H1 (cell line): Measurements from ENCODE around the gene ST8SIA3. TPM values are rescaled to one million over a fixed set of nuclear protein-coding genes. Genes with fewer than 3 reads are reported as not detected.

Experiments
- CTCF ChIA-PET: fragments of 300-600 bp; sonication (Branson Sonifier 250); formaldehyde crosslinking; loops from one replicate; lab custom pipeline; 2021; ENCODE audit not compliant: partially characterized antibody; lab: Charles Lee
- POLR2A ChIA-PET: fragments of 300-600 bp; sonication (Branson Sonifier 250); formaldehyde crosslinking; loops from one replicate; lab custom pipeline; 2021; ENCODE audit warnings: inconsistent platforms; ENCODE audit not compliant: partially characterized antibody; lab: Charles Lee
- DNase-seq, 2 experiments: peaks; one replicate each; pipeline versions ENCODE4 v3.0.0 to v3.0.0-alpha.2; 2010 to 2022; ENCODE audit warnings: low spot score in 2 of 2, low read depth in 1 of 2, mixed read lengths in 1 of 2
- FAIRE-seq: peaks from 2 replicates; lab custom pipeline; 2011; peaks lifted over from hg19 to GRCh38; lab: Jason Lieb, UNC
- H2AFZ ChIP-seq: 2 replicates; pipeline ENCODE4 v1.8.1; 2012; ENCODE audit warnings: low read length, inconsistent platforms
- H2AK5ac ChIP-seq: 2 replicates; pipeline ENCODE4 v1.6.1; 2013; ENCODE audit warnings: low read depth, low read length
- H2BK120ac ChIP-seq: replicated peaks from 2 replicates; pipeline ENCODE3; 2013; ENCODE audit warnings: low read depth, low read length, inconsistent platforms
- H2BK12ac ChIP-seq: 2 replicates; pipeline ENCODE4 v1.6.1; 2013; ENCODE audit warnings: low read depth, low read length
- H2BK15ac ChIP-seq: 2 replicates; pipeline ENCODE4 v1.6.1; 2013; ENCODE audit warnings: low read length
- H2BK20ac ChIP-seq: 2 replicates; pipeline ENCODE4 v1.6.1; 2013; ENCODE audit warnings: low read length
- H2BK5ac ChIP-seq: 2 replicates; pipeline ENCODE4 v1.6.1; 2013; ENCODE audit warnings: low read depth, low read length
- H3K14ac ChIP-seq: 2 replicates; pipeline ENCODE4 v1.6.1; 2013; ENCODE audit warnings: inconsistent platforms; ENCODE audit not compliant: insufficient read length
- H3K18ac ChIP-seq: 2 replicates; pipeline ENCODE4 v1.6.1; 2013; ENCODE audit warnings: low read length; ENCODE audit errors: extremely low read depth
- H3K23ac ChIP-seq: 2 replicates; pipeline ENCODE4 v1.6.1; 2013; ENCODE audit warnings: inconsistent platforms; ENCODE audit not compliant: insufficient read length
- H3K23me2 ChIP-seq: 2 replicates; pipeline ENCODE4 v1.6.1; 2013; ENCODE audit warnings: low read depth, low read length
- H3K27ac ChIP-seq: 2 replicates; pipeline ENCODE4 v1.6.1; 2011; ENCODE audit warnings: low read depth, low read length, inconsistent platforms
- H3K27me3 ChIP-seq, 4 experiments: replicated peaks in 1 of 4; 1 replicate in 1 of 4; 2 replicates in 3 of 4; pipeline versions ENCODE4 v1.6.1 to v1.8.1; 2011 to 2013; ENCODE audit warnings: low read length in 3 of 4, mild to moderate bottlenecking in 3 of 4, inconsistent platforms in 2 of 4, mixed read lengths in 2 of 4, moderate library complexity in 1 of 4; ENCODE audit not compliant: control insufficient read depth in 3 of 4, insufficient read depth in 3 of 4; ENCODE audit errors: extremely low read depth in 1 of 4
- H3K36me3 ChIP-seq, 4 experiments: 2 replicates each; pipeline versions ENCODE4 v1.6.1 to v1.8.1; 2011 to 2013; ENCODE audit warnings: mild to moderate bottlenecking in 4 of 4, low read length in 3 of 4, moderate library complexity in 2 of 4, control low read depth in 1 of 4, inconsistent platforms in 1 of 4; ENCODE audit not compliant: insufficient read depth in 4 of 4, control insufficient read depth in 2 of 4
- H3K4ac ChIP-seq: replicated peaks from 2 replicates; pipeline ENCODE3; 2013; ENCODE audit warnings: low read length, low read depth, mixed read lengths, inconsistent platforms; ENCODE audit not compliant: insufficient read length
- H3K4me1 ChIP-seq, 4 experiments: replicated peaks in 1 of 4; 1 replicate in 1 of 4; 2 replicates in 3 of 4; pipeline versions ENCODE4 v1.6.1 to v1.8.1; 2011 to 2013; ENCODE audit warnings: low read length in 3 of 4, inconsistent platforms in 2 of 4, mixed read lengths in 1 of 4; ENCODE audit not compliant: insufficient read depth in 4 of 4, control insufficient read depth in 3 of 4
- H3K4me2 ChIP-seq, 2 experiments: 2 replicates each; pipeline versions ENCODE4 v1.6.1 to v1.8.1; 2011 to 2013; ENCODE audit warnings: low read depth in 2 of 2, low read length in 2 of 2, control low read depth in 1 of 2, inconsistent platforms in 1 of 2, mild to moderate bottlenecking in 1 of 2; ENCODE audit not compliant: insufficient read depth in 1 of 2
- H3K4me3 ChIP-seq, 4 experiments: fragments of 200-600, 300-600 bp in 1 of 4; sonication (generic), shearing (Covaris generic), sonication (Bioruptor Twin) in 1 of 4; 2 replicates each; pipeline versions ENCODE4 v1.5.1 to v1.8.1; 2011 to 2016; ENCODE audit warnings: low read length in 4 of 4, low read depth in 3 of 4, control low read depth in 2 of 4, inconsistent platforms in 2 of 4, mild to moderate bottlenecking in 2 of 4, mixed read lengths in 1 of 4, moderate library complexity in 1 of 4; ENCODE audit not compliant: insufficient read depth in 2 of 4; ENCODE audit errors: extremely low read depth in 1 of 4
- H3K56ac ChIP-seq: replicated peaks from 2 replicates; pipeline ENCODE3; 2013; ENCODE audit warnings: low read depth, mild to moderate bottlenecking, mixed read lengths, low read length, inconsistent platforms; ENCODE audit not compliant: insufficient read length
- H3K79me1 ChIP-seq: 2 replicates; pipeline ENCODE4 v1.6.1; 2013; ENCODE audit warnings: low read depth, low read length, control low read depth
- H3K79me2 ChIP-seq, 2 experiments: 2 replicates each; pipeline versions ENCODE4 v1.6.1 to v1.8.1; 2012 to 2013; ENCODE audit warnings: low read length in 2 of 2, mild to moderate bottlenecking in 2 of 2, inconsistent platforms in 1 of 2; ENCODE audit not compliant: insufficient read depth in 2 of 2, control insufficient read depth in 1 of 2
- H3K9ac ChIP-seq, 4 experiments: replicated peaks in 1 of 4; 1 replicate in 1 of 4; 2 replicates in 3 of 4; pipeline versions ENCODE4 v1.6.1 to v1.8.1; 2011 to 2013; ENCODE audit warnings: low read depth in 3 of 4, low read length in 3 of 4, control low read depth in 2 of 4, mild to moderate bottlenecking in 2 of 4, moderate library complexity in 2 of 4, inconsistent platforms in 1 of 4; ENCODE audit errors: extremely low read depth in 1 of 4
- H3K9me3 ChIP-seq, 2 experiments: 2 replicates each; pipeline versions ENCODE4 v1.6.1 to v1.8.1; 2012 to 2013; ENCODE audit warnings: mild to moderate bottlenecking in 2 of 2, moderate library complexity in 2 of 2, control low read depth in 1 of 2, inconsistent platforms in 1 of 2, low read depth in 1 of 2, low read length in 1 of 2, mixed read lengths in 1 of 2; ENCODE audit not compliant: insufficient read depth in 2 of 2
- H4K20me1 ChIP-seq, 2 experiments: replicated peaks in 1 of 2; 2 replicates each; pipeline versions ENCODE3 to v1.8.1; 2011 to 2013; ENCODE audit warnings: inconsistent platforms in 2 of 2, low read length in 2 of 2, mild to moderate bottlenecking in 1 of 2; ENCODE audit not compliant: insufficient read depth in 2 of 2, control insufficient read depth in 1 of 2
- H4K5ac ChIP-seq: 2 replicates; pipeline ENCODE4 v1.6.1; 2013; ENCODE audit warnings: low read length, low read depth, mixed read lengths, inconsistent platforms; ENCODE audit not compliant: insufficient read length
- H4K8ac ChIP-seq: 2 replicates; pipeline ENCODE4 v1.8.0; 2013; ENCODE audit warnings: mild to moderate bottlenecking, moderate library complexity, low read length, inconsistent platforms; ENCODE audit not compliant: insufficient read depth; ENCODE audit errors: extremely low read depth
- H4K91ac ChIP-seq: replicated peaks from 2 replicates; pipeline ENCODE3; 2013; ENCODE audit warnings: low read length, mixed read lengths, inconsistent platforms; ENCODE audit not compliant: insufficient read length
- BCL11A ChIP-seq, 2 experiments: IDR thresholded peaks; one replicate each; pipeline ENCODE4 v1.6.1; 2011; ENCODE audit warnings: low read depth in 2 of 2, low read length in 2 of 2, mild to moderate bottlenecking in 2 of 2
- CBX8 ChIP-seq: fragments of 300-800, 300-1000 bp; sonication (generic); IDR thresholded peaks from 2 replicates; pipeline ENCODE4 v1.7.1; 2016; ENCODE audit warnings: low read depth, low read length, borderline replicate concordance
- CHD1 ChIP-seq: IDR thresholded peaks from 2 replicates; pipeline ENCODE4 v1.6.1; 2012; ENCODE audit warnings: low read depth, low read length, improper control_type of control experiment
- CHD2 ChIP-seq: IDR thresholded peaks from 2 replicates; pipeline ENCODE4 v1.6.1; 2012; ENCODE audit warnings: low read length, improper control_type of control experiment
- EZH2 ChIP-seq: fragments of 200-600 bp; sonication (generic); IDR thresholded peaks from 2 replicates; pipeline ENCODE4 v1.7.1; 2012; ENCODE audit warnings: low read depth, mild to moderate bottlenecking, moderate library complexity, low read length, inconsistent platforms; ENCODE audit not compliant: severe bottlenecking
- HDAC6 ChIP-seq: IDR thresholded peaks from one replicate; pipeline ENCODE4 v1.7.1; 2012; ENCODE audit warnings: low read depth, mild to moderate bottlenecking, inconsistent platforms, low read length, moderate library complexity
- MAX ChIP-seq: IDR thresholded peaks from 2 replicates; pipeline ENCODE4 v1.6.1; 2012; ENCODE audit warnings: inconsistent platforms
- PHF8 ChIP-seq: fragments of 200-600 bp; sonication (generic); conservative IDR thresholded peaks from 2 replicates; pipeline ENCODE4 v1.7.1; 2012; ENCODE audit warnings: low read depth, mild to moderate bottlenecking, inconsistent platforms, low read length, moderate library complexity
- SUZ12 ChIP-seq: fragments of 200-600 bp; sonication (generic); IDR thresholded peaks from 2 replicates; pipeline ENCODE4 v1.6.1; 2012; ENCODE audit warnings: mild to moderate bottlenecking, inconsistent platforms, low read length, moderate library complexity, mixed read lengths
- WGBS, 2 experiments: shearing (Covaris generic) in 1 of 2; methylation state at CpG; one replicate each; pipeline versions ENCODE4 v1.1.6 to v1.1.7; 2013 to 2015; ENCODE audit warnings: low lambda C conversion rate in 2 of 2, mixed read lengths in 2 of 2, inconsistent platforms in 1 of 2, low coverage in 1 of 2, missing lambda C conversion rate in 1 of 2; ENCODE audit not compliant: insufficient replicate concordance in 2 of 2, insufficient coverage in 1 of 2, insufficient read length in 1 of 2; ENCODE audit errors: extremely low coverage in 1 of 2, missing lambda C conversion rate in 1 of 2; 5-methylcytosine and 5-hydroxymethylcytosine counted together
- long read RNA-seq, 2 experiments: library from RNA in 1 of 2; library from capped mRNA in 1 of 2; stranded (forward); transcript quantifications; one replicate each; pipeline ENCODE4 v2.0.0, GENCODE V29; 2021; ENCODE audit warnings: inconsistent platforms in 1 of 2
- polyA minus RNA-seq, 3 experiments: library from RNA; depleted of rRNA, polyadenylated mRNA; stranded (reverse); fragments of >200 nt; gene quantifications; 1 replicate in 2 of 3; 2 replicates in 1 of 3; pipeline ENCODE4 v1.2.3, GENCODE V29; 2011
- polyA plus RNA-seq, 7 experiments: library from polyadenylated mRNA; depleted of rRNA in 3 of 7; stranded (reverse) in 5 of 7; unstranded in 2 of 7; fragments of >200 nt in 5 of 7; fragments of 200-250 nt in 2 of 7; gene quantifications; 1 replicate in 5 of 7; 2 replicates in 1 of 7; 4 replicates in 1 of 7; pipeline versions ENCODE4 v1.2.1 to v1.2.3, GENCODE V29; 2011 to 2013; ENCODE audit warnings: missing spikeins in 2 of 7, mixed read lengths in 2 of 7
- total RNA-seq: library from RNA; stranded (reverse); fragmentation: NEBNext Ultra II Directional; extraction: Animal tissue kit (Norgen Biotek cat#: 25700); gene quantifications from 2 replicates; pipeline ENCODE4 v1.2.1, GENCODE V29; 2021

The ST8SIA3 gene
- total RNA-seq = 3.7 and 5.1 TPM in 2 replicates
- polyA plus RNA-seq (2011; rRNA removed) = 0.77 and 1.2 TPM in 2 replicates
- 1.6 TPM for polyA plus RNA-seq (2011; cell fraction: cytosol; rRNA removed)
- polyA plus RNA-seq (2011; cell fraction: nucleus; rRNA removed) = 1.6 TPM
- 2.0 to 5.0 TPM (median 2.4 TPM) in 4 replicates for polyA plus RNA-seq (2012, experiment 1 of 2)
- 0.29 TPM for polyA plus RNA-seq (2012, experiment 2 of 2)
- 3.4 TPM for polyA plus RNA-seq (2013, experiment 1 of 2)
- polyA plus RNA-seq (2013, experiment 2 of 2) = 3.8 TPM
- polyA minus RNA-seq (2011; rRNA and poly(A)+ RNA removed) = 2.9 and 4.0 TPM in 2 replicates
- 1.2 TPM for polyA minus RNA-seq (2011; cell fraction: cytosol; rRNA and poly(A)+ RNA removed)
- polyA minus RNA-seq (2011; cell fraction: nucleus; rRNA and poly(A)+ RNA removed) = 2.9 TPM
- long read RNA-seq, experiment 1, full-length matches to known transcripts = 3 of 6 reads
- long read RNA-seq, experiment 1, partial matches to known transcripts = 0 of 6 reads
- long read RNA-seq, experiment 1, other reads (novel, unspliced or antisense) = 3 of 6 reads
- long read RNA-seq, experiment 2, full-length matches to known transcripts = 1 of 2 reads
- long read RNA-seq, experiment 2, partial matches to known transcripts = 1 of 2 reads
- long read RNA-seq, experiment 2, other reads (novel, unspliced or antisense) = 0 of 2 reads

- H3K23ac ChIP-seq = no peak within 1 kb of the TSS
- H3K36me3 ChIP-seq = no peaks in the 10 kb centered on the region
- no peak within 1 kb of the TSS for H2AK5ac ChIP-seq
- no peak within 1 kb of the TSS for H3K14ac ChIP-seq
- FAIRE-seq (no peak), DNase-seq (no peak)
- H4K91ac ChIP-seq = peak within 1 kb of the TSS; percentile 76
- ChIA-PET POLR2A (interaction anchor here (0.9 to 1.8 kb wide), 2 partner anchors 83 to 277 kb away, joined by 3 to 6 read pairs; partner anchors contain the start of gene ONECUT2), CTCF (interaction anchor here (0.6 to 1.7 kb wide), 3 partner anchors 85 to 205 kb away, joined by 3 to 4 read pairs (median 4); partner anchors contain the start of gene BOD1L2)
- H3K4ac ChIP-seq = no peak within 1 kb of the TSS
- no peak within 1 kb of the TSS for H4K5ac ChIP-seq
- no peak within 1 kb of the TSS for H2BK120ac ChIP-seq
- H3K23me2 ChIP-seq = peaks cover 14% of the 10 kb centered on the region; the same call in 1 of the 2 replicates
- no peaks in the 10 kb centered on the region for H3K9me3 ChIP-seq
- H3K4me2 ChIP-seq = peak within 1 kb of the TSS; percentile 80 to 100
- H2BK12ac ChIP-seq = no peak within 1 kb of the TSS
- H3K4me1 ChIP-seq = peaks cover 0 to 8% (median 5%) of the 10 kb centered on the region in 4 experiments; a peak in 5 of 7 replicates
- no peaks in the 10 kb centered on the region for H3K79me2 ChIP-seq
- H3K18ac ChIP-seq = peak within 1 kb of the TSS; percentile 74
- H2BK20ac ChIP-seq = no peak within 1 kb of the TSS
- H4K20me1 ChIP-seq = no peaks in the 10 kb centered on the region
- no peak within 1 kb of the TSS; the same call in 1 of the 2 replicates for H4K8ac ChIP-seq
- H3K4me3 ChIP-seq = peak within 1 kb of the TSS; percentile 66 to 93 (median 82)
- H2BK5ac ChIP-seq = no peak within 1 kb of the TSS
- H3K27me3 ChIP-seq = peaks cover 0 to 11% (median 8%) of the 10 kb centered on the region in 4 experiments; a peak in 6 of 7 replicates
- no peak within 1 kb of the TSS; a peak in 2 of 7 replicates for H3K9ac ChIP-seq
- H3K79me1 ChIP-seq = no peaks in the 10 kb centered on the region
- 0% methylated on average over 4 of the region's 38 CpGs; no CpG with 5 or more reads in 1 of the 2 experiments for WGBS, 2 experiments
- H3K27ac ChIP-seq = no peak within 1 kb of the TSS
- H2BK15ac ChIP-seq = no peak within 1 kb of the TSS
- H3K56ac ChIP-seq = no peak within 1 kb of the TSS
- peak within 1 kb of the TSS; percentile 82 for H2AFZ ChIP-seq
- no peak for TF ChIP-seq HDAC6
- TF ChIP-seq CHD2 = no peak
- TF ChIP-seq CBX8 = no peak
- TF ChIP-seq PHF8 = 0 out of 2 replicates have a peak, but pooled peaks have one; percentile 8
- TF ChIP-seq MAX = 0 out of 2 replicates have a peak, but pooled peaks have one; percentile 13
- no peak for TF ChIP-seq CHD1
- peak; percentile 54 for TF ChIP-seq SUZ12
- peak; percentile 58 for TF ChIP-seq EZH2
- TF ChIP-seq BCL11A (IDR thresholded peaks at IDR 0.05; ENCODE audit: low read depth in 2 of 2, low read length in 2 of 2) = no peak
Measured at GRCh38 chr18:57352271-57352701, at the start of gene ST8SIA3. ST8SIA3 (plus strand) TSS chr18:57352557; CDS start chr18:57352847, 290 bp downstream.
